Ovary (tissue), 9 donors: ENCODE results near the gene LUZP2. TPM values are rescaled to one million over a fixed set of nuclear protein-coding genes. Genes with fewer than 3 reads are reported as not detected.

ENCODE experiments used
- DNase-seq, 5 donors: peaks; one replicate each; pipeline ENCODE4 v3.0.0-alpha.2; 2019 to 2020
- H3K27ac ChIP-seq, 2 donors: fragments of 200-600 bp; one replicate each; pipeline versions ENCODE4 v1.5.1 to v1.8.0; 2019 to 2022
- H3K27me3 ChIP-seq: fragments of 200-600 bp; one replicate; pipeline ENCODE4 v1.8.0; 2022
- H3K36me3 ChIP-seq: fragments of 200-600 bp; sonication (generic); one replicate; pipeline ENCODE4 v1.5.1; 2019
- H3K4me1 ChIP-seq: one replicate; pipeline ENCODE4 v1.8.1; 2013; ENCODE audit warnings: mild to moderate bottlenecking, moderate library complexity; ENCODE audit not compliant: insufficient read depth
- H3K4me3 ChIP-seq: fragments of 200-600 bp; sonication (generic); one replicate; pipeline ENCODE4 v1.5.1; 2017
- H3K9me3 ChIP-seq, 2 donors: fragments of 200-600 bp in 1 of 2; sonication (generic) in 1 of 2; one replicate each; pipeline versions ENCODE4 v1.5.1 to v1.8.1; 2013 to 2019; ENCODE audit warnings: mild to moderate bottlenecking in 1 of 2, moderate library complexity in 1 of 2
- EP300 ChIP-seq: sonication (generic); formaldehyde crosslinking; IDR thresholded peaks from one replicate; pipeline ENCODE4 v1.6.1; 2017; ENCODE audit warnings: antibody characterized with exemption
- POLR2A ChIP-seq: fragments of 450-650 bp; IDR thresholded peaks from one replicate; pipeline ENCODE4 v1.6.1; 2017; ENCODE audit warnings: antibody characterized with exemption, mild to moderate bottlenecking, moderate library complexity
- WGBS, 3 donors: extraction: QIAGEN DNeasy Blood & Tissue Kit in 1 of 3; methylation state at CpG; one replicate each; pipeline versions ENCODE4 v1.1.5 to v1.1.7; 2013 to 2017; 5-methylcytosine and 5-hydroxymethylcytosine counted together
- intact Hi-C, 4 donors: fragments of 100-400 bp; cut with DNase I; formaldehyde crosslinking; loops; one replicate each; pipeline versions ENCODE4 v1.11.0 to v1.15.1; 2022 to 2023
- polyA plus RNA-seq, 2 donors: library from polyadenylated mRNA; stranded (reverse); fragments of 200-250 nt in 1 of 2; fragments of 350-450 nt in 1 of 2; fragmentation: Illumina TruSeq in 1 of 2; extraction: RNeasy Lipid Tissue Mini Kit (QIAGEN cat#74804) in 1 of 2; gene quantifications; one replicate each; pipeline ENCODE4 v1.2.3, GENCODE V29; 2013 to 2014
- total RNA-seq, 7 donors: library from RNA; depleted of rRNA in 2 of 7; stranded (reverse); fragments of >200 nt in 2 of 7; fragmentation: NEBNext Ultra II Directional in 3 of 7; extraction: Animal tissue kit (Norgen Biotek cat#: 25700) in 3 of 7; gene quantifications; one replicate each; pipeline versions ENCODE4 v1.1.0 to v1.2.4, GENCODE V29; 2016 to 2023
- TF ChIP-seq, protein P1 (sequence below), 3 donors: fragments of 450-650 bp in 2 of 3; fragments of 200-600 bp in 1 of 3; IDR thresholded peaks; one replicate each; pipeline versions ENCODE4 v1.5.1 to v1.8.0; 2016 to 2022; ENCODE audit warnings: antibody characterized with exemption in 3 of 3, mild to moderate bottlenecking in 1 of 3
- donor health status: DM: no; HTN: no; CAD: no; lungs with moderate emphysema.
- donor health status: DM: no; HTN: no; CAD: no.
- donor health status: Bipolar disorder and iron deficiency.
- donor health status: DM: yes; HTN: yes; CAD: no.
- donor health status: DM: no; HTN: no; CAD: no.
- donor health status: DM: yes; HTN: yes; CAD: no.

Gene LUZP2
- total and polyA plus RNA-seq, 9 donors = 0.04 to 0.23 (median 0.07) TPM; not detected in 6

DNA sequence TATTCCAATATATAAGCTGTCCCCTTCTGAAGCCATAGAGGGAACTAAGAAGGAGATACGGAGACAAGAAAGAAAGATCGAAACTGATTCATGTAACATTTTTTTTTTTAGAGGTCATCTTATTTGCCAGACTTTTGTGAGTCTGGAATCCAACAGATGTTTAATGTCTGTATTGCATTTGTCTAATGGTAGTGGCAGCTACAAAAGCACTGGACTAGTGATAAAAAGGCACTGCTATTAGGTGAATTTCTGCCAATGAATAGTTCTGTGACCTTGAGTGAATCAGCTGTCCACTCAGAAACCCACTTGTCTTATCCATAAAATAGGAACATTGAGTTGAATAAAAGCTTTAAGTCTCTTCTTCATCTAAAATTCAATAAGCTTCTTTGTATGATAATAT is 25.8 kb upstream of the LUZP2 start:
- 0 to 14% (median 6%) methylated on average over 2 of the region's 2 CpGs for WGBS, 3 donors
- intact Hi-C loops = no loop called here
- Histone ChIP-seq H3K4me1 (no peaks in the 10 kb centered on the region), H3K36me3 (no peaks in the 10 kb centered on the region), H3K27me3 (no peaks in the 10 kb centered on the region), H3K9me3 (no peaks in the 10 kb centered on the region), H3K4me3 (no peak overlapping the region), H3K27ac (no peak overlapping the region)
- DNase-seq = no peak
- TF ChIP-seq, protein P1, sequence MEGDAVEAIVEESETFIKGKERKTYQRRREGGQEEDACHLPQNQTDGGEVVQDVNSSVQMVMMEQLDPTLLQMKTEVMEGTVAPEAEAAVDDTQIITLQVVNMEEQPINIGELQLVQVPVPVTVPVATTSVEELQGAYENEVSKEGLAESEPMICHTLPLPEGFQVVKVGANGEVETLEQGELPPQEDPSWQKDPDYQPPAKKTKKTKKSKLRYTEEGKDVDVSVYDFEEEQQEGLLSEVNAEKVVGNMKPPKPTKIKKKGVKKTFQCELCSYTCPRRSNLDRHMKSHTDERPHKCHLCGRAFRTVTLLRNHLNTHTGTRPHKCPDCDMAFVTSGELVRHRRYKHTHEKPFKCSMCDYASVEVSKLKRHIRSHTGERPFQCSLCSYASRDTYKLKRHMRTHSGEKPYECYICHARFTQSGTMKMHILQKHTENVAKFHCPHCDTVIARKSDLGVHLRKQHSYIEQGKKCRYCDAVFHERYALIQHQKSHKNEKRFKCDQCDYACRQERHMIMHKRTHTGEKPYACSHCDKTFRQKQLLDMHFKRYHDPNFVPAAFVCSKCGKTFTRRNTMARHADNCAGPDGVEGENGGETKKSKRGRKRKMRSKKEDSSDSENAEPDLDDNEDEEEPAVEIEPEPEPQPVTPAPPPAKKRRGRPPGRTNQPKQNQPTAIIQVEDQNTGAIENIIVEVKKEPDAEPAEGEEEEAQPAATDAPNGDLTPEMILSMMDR (IDR thresholded peaks at IDR 0.05) = no peak
- TF ChIP-seq EP300 = no peak
- TF ChIP-seq POLR2A = no peak

DNA sequence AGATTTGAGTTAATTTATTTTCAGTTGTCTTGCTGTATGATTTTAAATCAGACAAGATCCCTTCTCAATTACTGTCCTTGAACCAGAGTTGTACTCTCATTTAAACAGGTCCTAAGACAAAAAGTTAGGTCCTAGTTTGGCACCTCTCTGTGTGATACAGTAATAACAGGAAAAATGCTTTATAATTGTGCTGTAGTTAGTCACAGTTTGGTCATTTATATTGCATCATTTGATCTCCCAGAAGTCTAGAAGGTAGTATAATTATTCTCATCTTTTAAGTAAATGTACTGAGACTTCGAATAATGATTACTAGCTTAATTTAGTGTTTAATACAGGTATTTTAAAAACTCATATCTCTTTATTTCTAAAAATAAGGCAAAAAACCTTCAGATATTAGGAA is 18.1 kb upstream of the LUZP2 start:
- no peaks in the 10 kb centered on the region for H3K9me3 ChIP-seq
- H3K4me3 ChIP-seq = no peak overlapping the region
- no peak for TF ChIP-seq EP300
- TF ChIP-seq POLR2A = no peak
- TF ChIP-seq, protein P1 (IDR thresholded peaks at IDR 0.05) = no peak
- 86 to 93% (median 91%) methylated on average over 1 of the region's 1 CpG for WGBS, 3 donors
- no peaks in the 10 kb centered on the region for H3K27me3 ChIP-seq
- H3K27ac ChIP-seq = no peak overlapping the region
- no peaks in the 10 kb centered on the region for H3K36me3 ChIP-seq
- no peak for DNase-seq
- H3K4me1 ChIP-seq = no peaks in the 10 kb centered on the region
- intact Hi-C loops = no loop called here

DNA sequence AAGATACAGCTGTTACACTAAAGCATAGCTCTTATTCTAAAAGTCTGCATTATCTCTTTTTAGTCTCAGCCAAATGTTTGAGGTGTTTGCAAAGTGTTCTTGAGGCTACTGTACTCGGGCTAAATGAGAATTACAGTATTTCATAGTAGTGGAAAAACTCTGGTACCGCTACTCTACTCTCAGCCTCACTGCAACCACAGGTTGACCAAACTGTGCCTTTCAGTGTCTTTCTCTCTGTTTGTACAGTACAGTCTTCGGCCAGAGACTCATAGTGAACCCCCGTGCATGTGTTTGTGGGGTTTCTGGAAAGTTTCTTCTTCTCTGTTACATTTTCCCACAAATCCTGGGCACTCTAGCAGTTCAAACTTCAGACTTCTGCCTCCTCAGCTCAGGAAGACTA is 7.4 kb upstream of the LUZP2 start:
- TF ChIP-seq, protein P1 (IDR thresholded peaks at IDR 0.05) = no peak
- TF ChIP-seq POLR2A (no peak), EP300 (no peak)
- no peak for DNase-seq
- Histone ChIP-seq H3K9me3 (no peaks in the 10 kb centered on the region), H3K36me3 (no peaks in the 10 kb centered on the region), H3K27me3 (no peaks in the 10 kb centered on the region), H3K27ac (no peak overlapping the region), H3K4me3 (no peak overlapping the region), H3K4me1 (no peaks in the 10 kb centered on the region)
- 73 to 81% (median 78%) methylated on average over 4 of the region's 4 CpGs for WGBS, 3 donors
- intact Hi-C loops = no loop called here

DNA sequence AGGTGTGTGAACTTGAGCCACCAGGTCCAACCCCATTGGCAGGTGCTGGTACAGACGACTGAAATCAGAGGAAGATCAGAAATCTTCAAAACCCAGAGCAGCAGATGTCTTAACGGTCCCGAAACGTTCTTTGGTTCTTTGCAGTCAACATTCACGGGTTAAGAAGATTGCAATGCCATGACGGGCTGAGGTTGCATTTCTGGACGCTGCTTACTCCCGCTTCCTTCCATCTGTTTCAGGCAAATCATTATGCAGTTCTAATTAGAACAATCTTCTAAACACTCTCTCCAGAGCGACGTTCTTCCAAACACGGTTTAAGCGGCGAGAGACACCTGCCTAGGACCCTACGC is 492 bp upstream of the LUZP2 start:
- Histone ChIP-seq H3K36me3 (no peaks in the 10 kb centered on the region), H3K4me3 (no peak overlapping the region), H3K27me3 (no peaks in the 10 kb centered on the region), H3K27ac (no peak overlapping the region), H3K4me1 (no peaks in the 10 kb centered on the region), H3K9me3 (no peaks in the 10 kb centered on the region)
- no peak for TF ChIP-seq POLR2A
- TF ChIP-seq, protein P1 (IDR thresholded peaks at IDR 0.05) = no peak
- TF ChIP-seq EP300 = no peak
- DNase-seq = no peak
- 2 to 6% (median 3%) methylated on average over 14 of the region's 14 CpGs for WGBS, 3 donors
- intact Hi-C loops = no loop called here

DNA sequence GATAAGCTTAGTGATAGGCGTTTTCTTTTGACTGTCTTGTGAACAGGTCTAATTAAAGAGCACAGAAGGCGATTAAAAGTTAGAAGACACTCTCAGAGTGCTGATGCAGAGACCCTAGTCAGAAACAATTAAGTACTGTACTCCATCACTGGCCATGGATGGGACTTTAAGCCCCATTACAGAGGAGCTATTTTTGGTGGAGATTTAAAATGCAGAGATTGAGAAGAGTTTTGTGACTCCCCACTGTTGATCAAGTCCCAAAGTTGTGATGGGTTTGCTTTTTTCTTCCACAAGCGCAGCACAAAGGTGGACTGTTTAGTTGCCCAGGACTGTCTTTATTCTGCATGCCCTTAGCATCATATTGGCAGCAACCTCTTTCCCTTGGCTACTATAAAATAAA is 978 bp downstream of the LUZP2 start:
- intact Hi-C loops = no loop called here
- TF ChIP-seq POLR2A (no peak), EP300 (no peak)
- TF ChIP-seq, protein P1 (IDR thresholded peaks at IDR 0.05) = no peak
- Histone ChIP-seq H3K4me3 (no peak overlapping the region), H3K9me3 (no peaks in the 10 kb centered on the region), H3K27ac (no peak overlapping the region), H3K27me3 (no peaks in the 10 kb centered on the region), H3K4me1 (no peaks in the 10 kb centered on the region), H3K36me3 (no peaks in the 10 kb centered on the region)
- 81 to 82% (median 81%) methylated on average over 3 of the region's 3 CpGs for WGBS, 3 donors
- no peak for DNase-seq
